ENCODE data around the gene FMN2. TPM values are rescaled to one million over a fixed set of nuclear protein-coding genes. Genes with fewer than 3 reads are reported as not detected.
"Not testable (repeated sequence)": the region's sequence is repeated elsewhere in the genome, so short reads cannot be mapped to it uniquely, and the experiment has no call there.

FMN2 gene
- total RNA-seq, 1 donor = not detected

DNA sequence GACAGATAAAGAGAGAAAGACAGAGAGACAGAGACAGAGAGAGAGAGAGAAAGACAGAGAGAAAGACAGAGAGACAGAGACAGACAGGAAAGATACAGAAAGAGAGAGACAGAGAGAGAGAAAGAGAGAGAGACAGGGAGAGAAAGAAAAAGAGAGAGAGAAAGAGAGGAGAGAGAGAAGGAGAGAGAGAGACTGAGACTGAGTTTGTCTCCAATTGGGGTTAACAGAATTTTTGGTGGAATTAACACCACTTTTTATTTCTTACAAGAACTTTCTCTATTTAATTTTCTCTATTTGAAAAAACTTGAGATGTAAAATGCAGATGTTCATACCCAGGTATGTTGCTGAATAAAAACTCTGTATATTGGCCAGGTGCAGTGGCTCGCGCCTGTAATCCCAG, 56.6 kb downstream of the FMN2 start:
- no peaks in the 10 kb centered on the region for H3K9me3 ChIP-seq (ENCODE audit: low read depth, low read length)
- no peaks in the 10 kb centered on the region for H3K27me3 ChIP-seq (ENCODE audit: insufficient read depth, low read length)

DNA sequence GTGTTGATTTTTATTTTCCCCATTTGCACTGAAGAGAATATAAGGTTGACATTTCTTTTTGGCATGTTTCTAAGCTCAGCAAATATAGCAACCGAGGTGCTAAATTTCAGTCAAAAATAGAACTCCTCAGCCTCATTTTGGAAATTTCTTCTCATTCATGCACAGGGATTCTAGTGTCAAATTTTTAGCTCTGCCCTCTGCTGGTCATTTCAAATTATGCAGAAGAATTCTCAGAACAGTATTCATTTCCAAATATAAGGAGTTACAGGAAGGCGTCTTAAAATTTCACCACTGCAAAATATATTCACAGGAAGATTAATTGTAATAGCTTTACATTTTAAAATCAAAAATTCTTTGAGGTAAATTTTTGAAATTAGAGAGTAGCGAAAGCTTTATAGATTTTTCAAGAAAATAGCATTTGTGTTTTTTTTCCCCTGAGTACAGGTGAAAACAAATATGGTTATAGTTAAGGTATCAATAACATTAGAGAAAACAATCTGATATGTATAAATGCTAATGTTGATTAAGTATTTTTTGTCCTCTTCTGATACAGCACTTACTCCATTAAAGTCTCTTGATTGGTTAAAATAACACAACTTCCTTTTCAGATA, 57.9 kb downstream of the FMN2 start:
- Histone ChIP-seq H3K4me1 (ENCODE audit: insufficient read depth, low read length) (no peaks in the 10 kb centered on the region), H3K4me3 (ENCODE audit: low read length) (no peak overlapping the region), H3K27me3 (ENCODE audit: insufficient read depth, low read length) (no peaks in the 10 kb centered on the region), H3K9me3 (ENCODE audit: low read depth, low read length) (no peaks in the 10 kb centered on the region)

More for the DNA sequence above, 56.6 kb downstream of the FMN2 start:
- no peaks in the 10 kb centered on the region for H3K4me1 ChIP-seq (ENCODE audit: insufficient read depth, low read length)
- no peak overlapping the region for H3K4me3 ChIP-seq (ENCODE audit: low read length)

DNA sequence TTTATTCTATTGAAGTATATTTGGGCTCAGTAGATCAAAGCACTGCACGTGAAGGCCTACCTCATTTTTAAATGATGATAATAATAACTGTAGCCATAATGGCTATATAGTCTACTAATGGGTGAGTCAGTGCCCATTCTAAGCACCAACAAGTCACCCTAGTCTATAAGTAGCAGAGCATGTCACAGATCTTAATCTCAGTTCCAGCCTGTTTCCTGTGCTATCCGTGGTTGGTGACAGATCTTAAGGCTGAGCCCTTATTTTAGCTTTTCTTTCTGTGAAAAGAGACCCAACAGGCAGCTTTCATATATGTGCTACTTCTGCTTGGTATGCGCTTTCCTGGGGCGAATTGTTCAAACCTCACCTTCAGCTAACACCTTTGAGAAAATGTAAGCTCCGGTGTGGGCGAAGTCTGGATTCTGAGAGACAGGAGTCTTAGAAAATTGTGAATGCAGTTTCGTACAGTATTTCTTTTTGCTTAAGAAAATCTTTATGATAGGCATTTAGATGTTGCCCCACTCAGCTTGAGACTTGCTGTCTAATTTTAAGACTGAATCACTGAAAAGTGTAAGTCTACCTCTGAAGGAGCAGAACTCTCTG, 59.6 kb downstream of the FMN2 start:
- Histone ChIP-seq H3K27me3 (ENCODE audit: insufficient read depth, low read length) (no peaks in the 10 kb centered on the region), H3K4me3 (ENCODE audit: low read length) (no peak overlapping the region), H3K4me1 (ENCODE audit: insufficient read depth, low read length) (no peaks in the 10 kb centered on the region), H3K9me3 (ENCODE audit: low read depth, low read length) (no peaks in the 10 kb centered on the region)

DNA sequence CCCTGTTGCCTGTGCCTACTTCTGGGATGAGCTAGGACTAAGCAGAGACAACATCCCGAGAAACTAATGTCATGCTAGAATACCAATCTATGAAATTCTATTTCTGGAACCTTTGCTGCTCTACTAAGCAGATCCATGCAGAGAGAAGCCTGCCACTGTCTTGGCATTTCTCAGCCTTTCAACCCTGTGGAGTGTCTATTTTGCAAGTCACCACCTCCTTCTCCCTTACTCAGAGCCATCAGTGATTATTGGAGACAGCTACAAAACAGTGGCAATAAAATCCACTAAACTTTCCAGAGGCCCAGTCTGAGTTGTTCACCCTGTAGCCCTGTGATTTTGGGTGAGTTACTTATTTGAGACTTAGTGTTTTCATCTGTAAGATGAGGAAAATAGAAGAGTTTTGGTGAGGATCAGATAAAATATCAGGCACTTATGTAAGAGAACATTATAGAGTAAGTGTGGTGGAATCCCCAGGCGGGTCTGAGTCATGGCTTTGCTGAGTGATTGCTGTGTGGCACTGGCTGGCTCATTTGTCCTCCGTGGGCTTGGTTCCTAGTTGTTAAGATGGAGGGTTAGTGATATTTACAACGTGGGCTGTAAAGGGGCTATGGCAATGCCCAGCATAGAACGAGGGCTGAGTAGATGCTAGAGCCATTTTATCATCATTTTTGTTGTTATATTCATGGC, 61.1 kb downstream of the FMN2 start:
- H3K4me3 ChIP-seq (ENCODE audit: low read length) = no peak overlapping the region
- no peaks in the 10 kb centered on the region for H3K4me1 ChIP-seq (ENCODE audit: insufficient read depth, low read length)
- no peaks in the 10 kb centered on the region for H3K27me3 ChIP-seq (ENCODE audit: insufficient read depth, low read length)
- no peaks in the 10 kb centered on the region for H3K9me3 ChIP-seq (ENCODE audit: low read depth, low read length)

DNA sequence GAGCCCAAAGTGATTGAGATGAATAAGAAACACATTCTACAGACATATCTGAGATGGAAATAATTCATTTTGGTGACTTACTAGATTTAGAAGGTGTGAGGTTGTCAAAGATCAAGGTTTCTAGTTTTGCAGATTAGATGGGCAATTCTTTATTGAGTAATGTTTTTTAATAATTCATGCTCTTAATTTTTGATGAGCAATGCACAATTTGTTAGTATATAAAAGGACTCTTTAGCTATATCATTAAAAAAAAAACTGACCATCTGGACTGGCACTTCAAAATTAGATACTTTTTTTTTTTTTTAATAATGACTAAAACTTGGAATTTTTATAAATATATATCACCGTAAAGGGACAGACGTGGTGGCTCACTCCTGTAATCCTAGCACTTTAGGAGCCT, 63.9 kb downstream of the FMN2 start:
- Histone ChIP-seq H3K27me3 (ENCODE audit: insufficient read depth, low read length) (no peaks in the 10 kb centered on the region), H3K4me3 (ENCODE audit: low read length) (no peak overlapping the region), H3K4me1 (ENCODE audit: insufficient read depth, low read length) (no peaks in the 10 kb centered on the region), H3K9me3 (ENCODE audit: low read depth, low read length) (no peaks in the 10 kb centered on the region)

DNA sequence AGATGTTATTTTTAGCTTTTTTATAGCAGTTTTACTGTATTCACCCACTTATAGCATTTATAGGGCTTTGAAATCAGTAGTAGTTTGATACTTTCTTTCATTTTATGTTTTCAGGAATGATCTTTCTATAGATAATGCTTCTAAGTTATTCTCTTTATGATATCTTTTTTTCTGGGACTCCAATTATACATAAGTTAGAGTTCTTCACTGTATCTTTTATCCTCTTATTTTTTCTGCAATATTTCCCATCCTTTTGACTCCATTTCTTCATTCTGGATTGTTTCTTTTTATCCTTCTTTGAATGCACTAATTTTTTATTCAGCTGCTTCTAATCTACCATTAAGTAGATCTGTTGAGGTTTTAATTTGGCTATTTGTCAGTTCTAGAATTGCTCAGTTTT, 73.1 kb downstream of the FMN2 start:
- Histone ChIP-seq H3K4me3 (ENCODE audit: low read length) (no peak overlapping the region), H3K27me3 (ENCODE audit: insufficient read depth, low read length) (no peaks in the 10 kb centered on the region)

DNA sequence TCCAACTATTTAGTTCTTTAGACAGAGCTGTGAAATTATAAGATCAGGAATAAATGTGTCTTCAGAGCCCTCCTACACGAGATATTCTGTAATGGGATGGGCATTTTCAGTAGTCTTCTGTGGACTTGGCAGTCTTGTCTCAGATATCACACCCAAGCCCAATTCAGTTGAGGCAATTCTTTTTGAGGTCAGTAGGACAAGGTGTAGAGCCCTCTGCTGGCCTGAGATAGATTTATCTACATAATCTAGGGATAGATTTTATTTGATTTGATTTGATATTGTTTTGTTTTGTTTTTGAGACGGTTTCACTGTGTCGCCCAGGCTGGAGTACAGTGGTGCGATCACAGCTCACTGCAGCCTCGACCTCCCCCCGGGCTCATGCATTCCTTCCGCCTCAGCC, 77.5 kb downstream of the FMN2 start:
- Histone ChIP-seq H3K4me3 (ENCODE audit: low read length) (no peak overlapping the region), H3K4me1 (ENCODE audit: insufficient read depth, low read length) (no peaks in the 10 kb centered on the region), H3K27me3 (ENCODE audit: insufficient read depth, low read length) (no peaks in the 10 kb centered on the region), H3K9me3 (ENCODE audit: low read depth, low read length) (no peaks in the 10 kb centered on the region)

More for the DNA sequence above, 73.1 kb downstream of the FMN2 start:
- Histone ChIP-seq H3K9me3 (ENCODE audit: low read depth, low read length) (no peaks in the 10 kb centered on the region), H3K4me1 (ENCODE audit: insufficient read depth, low read length) (no peaks in the 10 kb centered on the region)

DNA sequence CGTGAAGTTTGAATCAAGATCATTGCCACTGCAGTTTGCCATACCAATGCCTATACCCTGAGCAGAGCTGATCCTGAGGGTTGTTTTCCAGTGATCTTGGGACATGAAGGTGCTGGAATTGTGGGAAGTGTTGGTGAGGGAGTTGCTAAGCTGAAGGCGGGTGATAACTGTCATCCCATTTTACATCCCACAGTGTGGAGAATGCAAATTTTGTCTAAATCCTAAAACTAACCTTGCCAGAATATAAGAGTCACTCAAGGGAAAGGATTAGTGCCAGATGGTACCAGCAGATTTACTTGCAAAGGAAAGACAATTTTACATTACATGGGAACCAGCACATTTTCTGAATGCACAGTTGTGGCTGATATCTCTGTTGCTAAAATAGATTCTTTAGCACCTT, 78.6 kb downstream of the FMN2 start:
- no peak overlapping the region for H3K4me3 ChIP-seq (ENCODE audit: low read length)
- no peaks in the 10 kb centered on the region for H3K27me3 ChIP-seq (ENCODE audit: insufficient read depth, low read length)
- H3K9me3 ChIP-seq (ENCODE audit: low read depth, low read length) = no peaks in the 10 kb centered on the region
- H3K4me1 ChIP-seq (ENCODE audit: insufficient read depth, low read length) = no peaks in the 10 kb centered on the region

DNA sequence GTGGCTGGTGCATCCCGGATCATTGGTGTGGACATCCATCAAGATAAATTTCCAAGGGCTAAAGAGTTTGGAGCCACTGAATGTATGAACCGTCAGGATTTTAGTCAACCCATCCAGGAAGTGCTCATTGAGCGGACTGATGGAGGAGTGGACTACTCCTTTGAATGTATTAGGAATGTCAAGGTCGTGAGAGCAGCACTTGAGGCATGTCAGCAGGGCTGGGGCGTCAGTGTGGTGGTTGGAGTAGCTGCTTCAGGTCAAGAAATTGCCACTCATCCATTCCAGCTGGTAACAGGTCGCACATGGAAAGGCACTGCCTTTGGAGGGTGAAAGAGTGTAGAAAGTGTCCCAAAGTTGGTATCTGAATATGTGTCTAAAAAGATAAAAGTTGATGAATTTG, 79.1 kb downstream of the FMN2 start:
- Histone ChIP-seq H3K9me3 (ENCODE audit: low read depth, low read length) (no peaks in the 10 kb centered on the region), H3K4me1 (ENCODE audit: insufficient read depth, low read length) (no peaks in the 10 kb centered on the region), H3K4me3 (ENCODE audit: low read length) (no peak overlapping the region), H3K27me3 (ENCODE audit: insufficient read depth, low read length) (no peaks in the 10 kb centered on the region)

DNA sequence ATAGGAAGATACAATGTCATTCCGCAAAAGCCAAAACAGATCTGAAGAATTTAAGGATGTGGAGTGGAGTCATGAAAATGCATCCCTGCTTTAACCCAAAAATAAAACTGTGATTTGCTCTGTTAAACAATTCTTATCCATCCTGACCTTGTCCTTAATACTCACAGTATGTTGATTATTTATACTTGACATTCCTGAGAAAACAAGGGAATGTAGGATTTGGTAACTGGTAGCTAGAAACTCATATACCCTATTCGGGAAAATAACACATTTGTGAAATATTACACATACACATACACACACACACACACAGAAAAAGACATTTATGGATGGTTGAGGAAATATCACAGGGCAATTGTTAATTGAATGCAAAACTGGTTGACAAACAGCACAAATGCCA, 80.2 kb downstream of the FMN2 start:
- no peaks in the 10 kb centered on the region for H3K27me3 ChIP-seq (ENCODE audit: insufficient read depth, low read length)
- no peak overlapping the region for H3K4me3 ChIP-seq (ENCODE audit: low read length)
- no peaks in the 10 kb centered on the region for H3K4me1 ChIP-seq (ENCODE audit: insufficient read depth, low read length)
- H3K9me3 ChIP-seq (ENCODE audit: low read depth, low read length) = no peaks in the 10 kb centered on the region

DNA sequence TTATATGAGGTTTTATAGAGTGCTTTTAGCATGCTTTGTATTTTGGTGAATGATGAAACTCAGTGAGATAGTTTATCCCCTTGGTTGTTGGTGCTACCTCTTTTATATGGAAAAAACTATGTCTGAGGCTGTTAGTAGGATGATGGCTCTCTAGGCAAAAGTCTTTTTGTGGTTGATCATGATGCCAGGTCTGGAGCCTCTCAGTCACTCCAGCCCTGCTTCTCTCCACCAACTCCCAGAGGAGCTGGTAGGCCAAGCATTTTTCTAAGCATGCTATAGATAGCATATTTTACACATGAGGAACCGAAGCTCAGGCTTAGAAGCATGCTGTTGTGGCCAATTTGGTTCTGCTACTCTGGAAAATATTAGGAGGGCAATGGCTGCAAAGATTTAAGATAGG, 82.2 kb downstream of the FMN2 start:
- H3K9me3 ChIP-seq (ENCODE audit: low read depth, low read length) = no peaks in the 10 kb centered on the region
- no peaks in the 10 kb centered on the region for H3K4me1 ChIP-seq (ENCODE audit: insufficient read depth, low read length)
- no peaks in the 10 kb centered on the region for H3K27me3 ChIP-seq (ENCODE audit: insufficient read depth, low read length)
- no peak overlapping the region for H3K4me3 ChIP-seq (ENCODE audit: low read length)

DNA sequence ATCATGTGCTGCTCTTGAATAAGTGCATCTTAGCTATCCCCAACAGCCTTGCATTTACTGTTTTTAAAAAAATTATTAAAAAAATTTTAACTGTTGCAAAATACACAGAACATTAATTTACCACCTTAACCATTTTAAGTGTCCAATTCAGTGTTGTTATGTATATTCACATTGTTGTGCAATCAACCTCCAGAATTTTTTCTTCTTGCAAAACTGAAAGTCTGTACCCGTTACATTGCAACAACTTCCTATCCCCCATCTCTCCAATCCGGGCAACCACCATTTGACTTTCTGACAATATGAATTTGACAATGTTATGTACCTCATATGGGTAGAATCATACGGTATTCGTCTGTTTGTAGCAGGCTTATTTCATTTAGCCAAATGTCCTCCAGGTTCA, 83.1 kb downstream of the FMN2 start:
- Histone ChIP-seq H3K27me3 (ENCODE audit: insufficient read depth, low read length) (no peaks in the 10 kb centered on the region), H3K4me1 (ENCODE audit: insufficient read depth, low read length) (no peaks in the 10 kb centered on the region), H3K9me3 (ENCODE audit: low read depth, low read length) (no peaks in the 10 kb centered on the region), H3K4me3 (ENCODE audit: low read length) (no peak overlapping the region)

DNA sequence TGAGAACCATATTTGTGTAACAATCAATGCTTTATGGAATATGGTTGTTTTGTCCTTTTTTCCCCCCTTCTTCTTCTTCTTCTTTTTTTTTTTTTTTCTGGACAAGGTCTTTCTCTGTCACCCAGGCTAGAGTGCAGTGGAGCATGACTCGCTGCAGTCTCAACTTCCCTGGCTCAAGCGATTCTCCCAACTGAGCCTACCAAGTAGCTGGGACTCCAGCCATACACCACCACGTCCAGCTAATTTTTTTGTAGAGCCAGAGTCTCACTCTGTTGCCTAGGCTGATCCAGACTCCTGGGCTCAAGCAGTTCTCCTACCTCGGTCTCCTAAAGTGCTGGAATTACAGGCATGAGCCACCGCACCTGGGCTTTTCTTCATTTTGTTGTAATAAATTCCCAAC, 86.7 kb downstream of the FMN2 start:
- H3K4me1 ChIP-seq (ENCODE audit: insufficient read depth, low read length) = no peaks in the 10 kb centered on the region
- no peaks in the 10 kb centered on the region for H3K9me3 ChIP-seq (ENCODE audit: low read depth, low read length)
- no peak overlapping the region for H3K4me3 ChIP-seq (ENCODE audit: low read length)
- H3K27me3 ChIP-seq (ENCODE audit: insufficient read depth, low read length) = no peaks in the 10 kb centered on the region

DNA sequence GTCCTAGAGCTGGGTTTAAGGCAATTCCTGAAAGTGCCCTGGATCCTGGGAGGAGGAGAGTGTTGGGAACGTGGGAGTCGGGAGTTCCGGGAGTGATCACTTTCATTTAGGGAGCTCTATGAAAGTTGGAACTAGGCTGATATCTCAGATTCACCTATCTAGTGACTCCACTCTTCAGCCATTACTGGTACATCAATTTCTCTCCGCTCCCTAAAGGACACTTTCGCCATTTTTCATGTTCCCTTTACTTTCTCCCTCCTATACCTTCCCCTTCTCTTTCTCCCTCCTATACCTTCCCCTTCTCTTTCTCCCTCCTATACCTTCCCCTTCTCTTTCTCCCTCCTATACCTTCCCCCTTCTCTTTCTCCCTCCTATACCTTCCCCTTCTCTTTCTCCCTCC, 93.0 kb downstream of the FMN2 start:
- H3K4me1 ChIP-seq (ENCODE audit: insufficient read depth, low read length); H3K27me3 ChIP-seq (ENCODE audit: insufficient read depth, low read length); H3K4me3 ChIP-seq (ENCODE audit: low read length); H3K9me3 ChIP-seq (ENCODE audit: low read depth, low read length): not testable (repeated sequence)

DNA sequence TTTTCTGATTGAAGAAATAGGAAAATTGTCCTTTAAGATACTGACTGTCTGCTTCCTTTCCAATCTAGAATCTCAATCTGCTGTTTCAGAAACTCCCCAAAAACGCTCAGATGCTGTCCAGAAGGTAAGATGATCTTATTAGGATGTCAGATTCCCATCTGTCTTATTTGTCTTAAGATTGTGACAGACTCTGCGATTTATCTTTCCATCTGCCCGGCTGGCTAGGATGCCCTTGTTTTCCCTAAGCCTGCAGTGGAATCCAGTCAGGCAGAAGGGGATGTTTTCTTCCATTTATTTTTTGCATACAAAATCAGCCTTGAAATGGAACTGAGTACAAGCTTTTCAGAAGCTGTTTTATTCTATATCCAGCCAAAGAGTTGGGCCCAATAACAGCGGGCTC, 96.5 kb downstream of the FMN2 start:
- Histone ChIP-seq H3K4me1 (ENCODE audit: insufficient read depth, low read length) (no peaks in the 10 kb centered on the region), H3K9me3 (ENCODE audit: low read depth, low read length) (no peaks in the 10 kb centered on the region), H3K4me3 (ENCODE audit: low read length) (no peak overlapping the region), H3K27me3 (ENCODE audit: insufficient read depth, low read length) (no peaks in the 10 kb centered on the region)
